Trophoblast cell (in vitro differentiated cells and primary cell): ENCODE measurements around the gene PRR14L.
A peak's percentile ranks its signal among the peaks of the same experiment; 100 is the strongest.

Source experiments
- DNase-seq, 2 donors: peaks; one replicate each; pipeline ENCODE4 v3.0.0-alpha.2; 2016
- H2AFZ ChIP-seq: 2 replicates; pipeline ENCODE4 v1.6.1; 2013; ENCODE audit warnings: low read length, moderate library complexity, mild to moderate bottlenecking; ENCODE audit not compliant: insufficient read depth, poor library complexity
- H2AK5ac ChIP-seq: 2 replicates; pipeline ENCODE4 v1.6.1; 2013; ENCODE audit warnings: mild to moderate bottlenecking, low read length
- H2BK120ac ChIP-seq: 2 replicates; pipeline ENCODE4 v1.6.1; 2013; ENCODE audit warnings: low read length, mild to moderate bottlenecking, moderate library complexity; ENCODE audit not compliant: insufficient read depth, poor library complexity
- H2BK12ac ChIP-seq: 2 replicates; pipeline ENCODE4 v1.6.1; 2013; ENCODE audit warnings: mild to moderate bottlenecking, low read length, moderate library complexity
- H2BK5ac ChIP-seq: 2 replicates; pipeline ENCODE4 v1.6.1; 2013; ENCODE audit warnings: low read length, low read depth, moderate library complexity, mild to moderate bottlenecking; ENCODE audit not compliant: poor library complexity
- H3K14ac ChIP-seq: 2 replicates; pipeline ENCODE4 v1.6.1; 2013; ENCODE audit warnings: mild to moderate bottlenecking, low read length
- H3K18ac ChIP-seq: 2 replicates; pipeline ENCODE4 v1.6.1; 2013; ENCODE audit warnings: mild to moderate bottlenecking, low read length
- H3K23ac ChIP-seq: 2 replicates; pipeline ENCODE4 v1.6.1; 2013; ENCODE audit warnings: low read length
- H3K27ac ChIP-seq: 2 replicates; pipeline ENCODE4 v1.5.1; 2013; ENCODE audit warnings: low read depth, mild to moderate bottlenecking, inconsistent platforms, low read length, moderate library complexity
- H3K27me3 ChIP-seq: 2 replicates; pipeline ENCODE4 v1.6.1; 2013; ENCODE audit warnings: inconsistent platforms, mild to moderate bottlenecking, low read length, moderate library complexity; ENCODE audit not compliant: insufficient read depth
- H3K36me3 ChIP-seq, 2 experiments: 1 replicate in 1 of 2; 2 replicates in 1 of 2; pipeline ENCODE4 v1.6.1; 2013; ENCODE audit warnings: low read length in 2 of 2, mild to moderate bottlenecking in 2 of 2, moderate library complexity in 1 of 2; ENCODE audit not compliant: insufficient read depth in 2 of 2, control insufficient read depth in 1 of 2
- H3K4ac ChIP-seq: 2 replicates; pipeline ENCODE4 v1.6.1; 2013; ENCODE audit warnings: low read depth, mild to moderate bottlenecking, low read length, moderate library complexity
- H3K4me1 ChIP-seq, 2 experiments: 1 replicate in 1 of 2; 2 replicates in 1 of 2; pipeline ENCODE4 v1.6.1; 2013; ENCODE audit warnings: low read length in 2 of 2, mild to moderate bottlenecking in 2 of 2, moderate library complexity in 1 of 2; ENCODE audit not compliant: insufficient read depth in 2 of 2, control insufficient read depth in 1 of 2
- H3K4me2 ChIP-seq: 2 replicates; pipeline ENCODE4 v1.6.1; 2013; ENCODE audit warnings: inconsistent platforms, mild to moderate bottlenecking, low read length, moderate library complexity
- H3K4me3 ChIP-seq: 2 replicates; pipeline ENCODE4 v1.5.1; 2013; ENCODE audit warnings: mild to moderate bottlenecking, low read depth, low read length, inconsistent platforms
- H3K79me1 ChIP-seq: one replicate; pipeline ENCODE4 v1.6.1; 2013; ENCODE audit warnings: low read length
- H3K79me2 ChIP-seq: 2 replicates; pipeline ENCODE4 v1.6.1; 2013; ENCODE audit warnings: low read length, mild to moderate bottlenecking; ENCODE audit not compliant: control insufficient read depth, insufficient read depth, poor library complexity
- H3K9ac ChIP-seq: 2 replicates; pipeline ENCODE4 v1.6.1; 2013; ENCODE audit warnings: mild to moderate bottlenecking, low read length
- H3K9me3 ChIP-seq: 2 replicates; pipeline ENCODE4 v1.6.1; 2013; ENCODE audit warnings: low read depth, mild to moderate bottlenecking, control low read depth, inconsistent platforms, low read length; ENCODE audit not compliant: insufficient read depth
- H4K12ac ChIP-seq: 2 replicates; pipeline ENCODE4 v1.6.1; 2013; ENCODE audit warnings: low read depth, mild to moderate bottlenecking, low read length, moderate library complexity
- H4K8ac ChIP-seq: 2 replicates; pipeline ENCODE4 v1.6.1; 2013; ENCODE audit warnings: low read depth, mild to moderate bottlenecking, low read length, moderate library complexity
- H4K91ac ChIP-seq: one replicate; pipeline ENCODE4 v1.6.1; 2013; ENCODE audit warnings: low read depth, mild to moderate bottlenecking, low read length, moderate library complexity
- WGBS: extraction: QIAGEN DNeasy Blood & Tissue Kit; methylation state at CpG from one replicate; pipeline ENCODE4 v1.1.7; 2013; ENCODE audit warnings: missing lambda C conversion rate; ENCODE audit not compliant: insufficient read length, insufficient coverage; ENCODE audit errors: extremely low coverage; 5-methylcytosine and 5-hydroxymethylcytosine counted together

The PRR14L gene

DNA sequence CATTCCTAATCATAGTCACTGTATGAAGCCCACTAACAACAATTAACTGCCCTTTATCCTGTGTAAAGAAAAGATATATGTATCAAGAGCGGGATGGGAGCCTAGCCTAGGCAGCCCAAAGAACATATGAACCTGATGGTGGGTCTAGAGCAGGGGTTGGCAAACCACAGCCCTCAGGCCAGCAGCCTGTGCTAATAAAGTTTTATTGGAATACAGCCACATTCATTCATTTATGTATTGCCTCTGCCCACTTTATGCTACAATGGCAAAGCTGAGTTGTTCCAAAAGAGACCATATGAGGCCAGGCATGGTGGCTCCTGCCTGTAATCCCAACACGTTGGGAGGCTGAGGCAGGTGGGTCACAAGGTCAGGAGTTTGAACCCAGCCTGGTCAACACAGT, 13.5 kb downstream of the PRR14L start:
- no peak overlapping the region for H2BK5ac ChIP-seq
- no CpG with 5 or more reads among the region's 2 CpGs for WGBS

DNA sequence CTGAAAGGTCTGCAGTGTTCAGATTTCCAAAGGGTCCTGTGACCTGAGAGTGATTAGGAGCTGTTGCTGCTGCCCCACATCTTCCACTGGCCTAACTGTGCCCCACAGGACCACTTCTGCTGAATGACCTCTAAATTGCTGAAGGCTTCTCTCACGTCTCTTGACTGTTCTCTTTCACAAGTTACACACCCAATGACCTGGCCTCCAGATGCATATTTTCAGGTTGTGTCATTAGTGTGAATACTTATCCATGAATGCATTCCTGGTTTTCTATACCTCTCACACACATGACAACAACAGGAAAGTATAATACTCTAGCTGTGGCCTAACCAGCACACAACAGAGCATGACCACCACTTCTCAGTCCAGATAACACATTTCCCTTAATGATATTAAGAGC, 15.4 kb downstream of the PRR14L start:
- no peak overlapping the region for H4K91ac ChIP-seq
- H3K79me2 ChIP-seq: peaks cover 2% of the 10 kb centered on the region
- H3K18ac ChIP-seq: no peak overlapping the region
- no peaks in the 10 kb centered on the region for H3K9me3 ChIP-seq
- H3K9ac ChIP-seq: no peak overlapping the region
- WGBS: no CpG with 5 or more reads among the region's 1 CpG
- no peak overlapping the region for H2AFZ ChIP-seq
- H3K14ac ChIP-seq: no peak overlapping the region
- H3K79me1 ChIP-seq: no peaks in the 10 kb centered on the region
- no peak overlapping the region for H3K23ac ChIP-seq
- peaks cover 5 to 9% of the 10 kb centered on the region in 2 experiments for H3K4me1 ChIP-seq
- H2BK5ac ChIP-seq: no peak overlapping the region
- peaks cover 16% of the 10 kb centered on the region in 2 experiments for H3K36me3 ChIP-seq
- H3K4me2 ChIP-seq: no peak overlapping the region
- no peak overlapping the region for H2BK12ac ChIP-seq
- no peak overlapping the region for H3K27ac ChIP-seq
- peak; percentile 78 to 90 for DNase-seq
- H2BK120ac ChIP-seq: no peak overlapping the region
- no peak overlapping the region for H3K4me3 ChIP-seq
- H3K27me3 ChIP-seq: no peaks in the 10 kb centered on the region
- no peak overlapping the region for H2AK5ac ChIP-seq
- no peak overlapping the region for H4K12ac ChIP-seq
- no peak overlapping the region for H4K8ac ChIP-seq
- no peak overlapping the region for H3K4ac ChIP-seq

More for the DNA sequence above, 13.5 kb downstream of the PRR14L start:
- no peak for DNase-seq
- no peaks in the 10 kb centered on the region for H3K79me1 ChIP-seq
- no peak overlapping the region for H4K12ac ChIP-seq
- H2BK12ac ChIP-seq: no peak overlapping the region
- H3K9ac ChIP-seq: no peak overlapping the region
- H3K23ac ChIP-seq: no peak overlapping the region
- no peak overlapping the region for H4K91ac ChIP-seq
- no peak overlapping the region for H3K4me2 ChIP-seq
- H2AK5ac ChIP-seq: no peak overlapping the region
- peaks cover 16 to 21% of the 10 kb centered on the region in 2 experiments for H3K36me3 ChIP-seq
- no peak overlapping the region for H2BK120ac ChIP-seq
- H3K27me3 ChIP-seq: no peaks in the 10 kb centered on the region
- H3K18ac ChIP-seq: no peak overlapping the region
- H3K4ac ChIP-seq: peak overlapping the region; percentile 69
- no peak overlapping the region for H2AFZ ChIP-seq
- peaks cover 5 to 9% of the 10 kb centered on the region in 2 experiments for H3K4me1 ChIP-seq
- H3K14ac ChIP-seq: no peak overlapping the region
- no peak overlapping the region for H3K27ac ChIP-seq
- peaks cover 2% of the 10 kb centered on the region for H3K79me2 ChIP-seq
- H3K4me3 ChIP-seq: no peak overlapping the region
- no peak overlapping the region for H4K8ac ChIP-seq
- H3K9me3 ChIP-seq: no peaks in the 10 kb centered on the region

DNA sequence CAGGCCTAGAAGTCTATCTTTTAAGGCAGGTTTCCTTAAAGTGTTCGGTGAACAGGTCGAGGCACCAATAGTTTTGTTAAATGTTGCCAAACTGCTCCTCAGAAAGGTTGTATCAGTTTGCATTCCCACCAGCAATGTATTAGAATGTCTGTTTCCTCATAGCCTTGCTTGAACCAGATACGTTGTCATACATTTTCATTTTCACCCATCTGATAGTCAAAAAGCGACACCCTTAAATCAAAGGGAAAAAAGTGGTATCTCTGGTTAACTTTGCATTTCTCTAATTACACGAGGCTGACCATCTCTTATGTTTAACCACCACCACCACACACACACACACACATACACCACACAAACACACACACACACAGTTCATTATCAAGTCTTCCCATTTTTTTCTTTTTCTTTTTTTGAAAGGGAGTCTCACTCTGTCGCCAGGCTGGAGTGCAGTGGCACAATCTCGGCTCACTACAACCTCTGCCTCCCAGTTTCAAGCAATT, 16.3 kb downstream of the PRR14L start:
- no CpG with 5 or more reads among the region's 7 CpGs for WGBS
- H4K12ac ChIP-seq: no peak overlapping the region
- no peak overlapping the region for H3K23ac ChIP-seq
- H2BK5ac ChIP-seq: no peak overlapping the region
- H3K79me2 ChIP-seq: peaks cover 2% of the 10 kb centered on the region
- H4K91ac ChIP-seq: no peak overlapping the region
- H3K18ac ChIP-seq: peak overlapping the region; percentile 59
- peak overlapping the region; percentile 46 for H3K4ac ChIP-seq
- H3K9me3 ChIP-seq: no peaks in the 10 kb centered on the region
- H3K4me2 ChIP-seq: no peak overlapping the region
- H2BK120ac ChIP-seq: no peak overlapping the region
- no peak overlapping the region for H4K8ac ChIP-seq
- H3K27ac ChIP-seq: no peak overlapping the region
- no peaks in the 10 kb centered on the region for H3K79me1 ChIP-seq
- peaks cover 16% of the 10 kb centered on the region in 2 experiments for H3K36me3 ChIP-seq
- H3K4me1 ChIP-seq: peaks cover 5 to 9% of the 10 kb centered on the region in 2 experiments
- no peak overlapping the region for H2AFZ ChIP-seq
- no peak overlapping the region for H3K14ac ChIP-seq
- no peak for DNase-seq
- H2AK5ac ChIP-seq: no peak overlapping the region
- no peaks in the 10 kb centered on the region for H3K27me3 ChIP-seq
- H3K4me3 ChIP-seq: no peak overlapping the region
- H2BK12ac ChIP-seq: peak overlapping the region; percentile 15
- no peak overlapping the region for H3K9ac ChIP-seq

DNA sequence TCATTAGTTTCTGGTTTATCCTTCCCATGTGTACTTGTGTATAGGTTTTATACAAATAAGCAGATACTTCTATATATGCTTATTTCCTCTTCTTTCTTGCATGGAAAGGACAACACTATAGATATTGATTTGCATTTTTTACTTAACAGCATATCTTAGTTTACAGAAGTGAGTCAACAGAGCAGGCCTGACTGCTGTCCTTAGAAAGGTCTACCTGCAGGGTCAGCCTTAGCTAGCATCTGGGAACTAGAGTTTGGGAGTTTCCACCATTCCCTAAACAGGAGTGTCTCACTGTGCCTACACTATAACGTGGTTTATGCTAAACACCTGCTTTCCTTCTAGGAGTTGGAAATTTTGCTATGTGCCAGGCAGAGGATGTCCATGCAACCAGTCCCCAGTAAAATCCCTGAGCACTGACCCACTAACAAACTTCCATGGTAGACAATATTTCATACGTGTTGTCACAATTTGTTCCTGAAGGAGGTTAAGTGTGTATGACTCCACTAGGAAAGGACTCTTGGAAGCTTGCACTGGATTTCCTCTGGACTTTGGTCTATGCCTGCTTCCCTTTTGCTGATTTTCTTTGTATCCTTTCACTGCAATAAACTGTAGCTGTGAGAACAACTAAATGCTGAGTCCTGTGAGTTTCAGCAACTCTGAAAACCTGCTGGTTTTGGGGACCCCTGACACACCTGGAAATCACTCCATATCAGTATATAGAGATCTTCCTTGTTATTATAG, 17.7 kb downstream of the PRR14L start:
- Histone ChIP-seq H4K91ac (no peak overlapping the region), H3K4me2 (no peak overlapping the region), H2AK5ac (no peak overlapping the region), H2BK12ac (no peak overlapping the region), H3K4me3 (no peak overlapping the region), H2BK5ac (no peak overlapping the region), H3K4me1 (peaks cover 2 to 7% of the 10 kb centered on the region in 2 experiments), H3K14ac (no peak overlapping the region), H3K36me3 (peaks cover 10 to 14% of the 10 kb centered on the region in 2 experiments), H3K27me3 (no peaks in the 10 kb centered on the region), H2BK120ac (no peak overlapping the region), H3K27ac (no peak overlapping the region), H4K8ac (no peak overlapping the region), H3K79me1 (no peaks in the 10 kb centered on the region), H3K9ac (no peak overlapping the region), H3K79me2 (peaks cover 2% of the 10 kb centered on the region), H4K12ac (no peak overlapping the region), H3K23ac (peak overlapping the region; percentile 3), H2AFZ (no peak overlapping the region), H3K9me3 (no peaks in the 10 kb centered on the region), H3K18ac (no peak overlapping the region), H3K4ac (no peak overlapping the region)
- WGBS: no CpG with 5 or more reads among the region's 2 CpGs
- DNase-seq: no peak
